Stimulated activated CD8-positive, alpha-beta memory T cell treated with anti-CD3 and anti-CD28 coated beads, Interleukin-7, amount 100 ng/mL, for 4 hours (primary cell): ENCODE measurements around the gene HYAL3.
"Not testable (repeated sequence)": the region's sequence is repeated elsewhere in the genome, so short reads cannot be mapped to it uniquely, and the experiment has no call there.

ENCODE experiments used
- DNase-seq, 2 donors: peaks; one replicate each; pipeline ENCODE4 v3.0.0-alpha.2; 2020; ENCODE audit warnings: low read depth in 2 of 2

HYAL3 gene

DNA sequence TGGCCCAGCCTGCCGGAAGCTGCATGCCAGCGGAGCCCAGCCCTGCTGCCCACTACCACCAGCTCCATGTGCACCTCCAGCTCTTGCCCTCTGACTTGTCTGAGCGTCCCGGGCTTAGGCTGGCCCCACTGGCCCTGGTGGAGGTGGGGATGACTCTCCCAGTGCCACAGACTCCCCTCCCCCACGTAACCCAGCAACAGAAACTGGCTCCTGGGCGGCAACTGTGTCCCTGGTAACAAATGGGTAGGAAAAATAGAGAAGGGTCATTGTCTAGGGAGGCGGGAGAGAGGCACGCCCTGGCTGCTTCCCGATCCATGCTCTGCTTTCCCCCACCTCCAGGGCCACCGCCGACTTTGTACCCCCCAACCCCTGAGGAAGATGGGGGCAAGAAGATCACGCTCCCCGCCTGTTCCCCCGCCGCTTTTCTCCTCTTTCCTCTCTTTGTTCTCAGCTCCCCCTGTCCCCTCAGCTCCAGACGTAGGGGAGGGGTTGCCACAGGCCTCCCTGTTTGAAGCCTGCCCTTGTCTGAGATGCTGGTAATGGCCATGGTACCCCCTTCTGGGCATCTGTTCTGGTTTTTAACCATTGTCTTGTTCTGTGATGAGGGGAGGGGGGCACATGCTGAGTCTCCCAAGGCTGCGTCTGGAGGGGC, 41.0 kb downstream of the HYAL3 start:
- no peak for DNase-seq

DNA sequence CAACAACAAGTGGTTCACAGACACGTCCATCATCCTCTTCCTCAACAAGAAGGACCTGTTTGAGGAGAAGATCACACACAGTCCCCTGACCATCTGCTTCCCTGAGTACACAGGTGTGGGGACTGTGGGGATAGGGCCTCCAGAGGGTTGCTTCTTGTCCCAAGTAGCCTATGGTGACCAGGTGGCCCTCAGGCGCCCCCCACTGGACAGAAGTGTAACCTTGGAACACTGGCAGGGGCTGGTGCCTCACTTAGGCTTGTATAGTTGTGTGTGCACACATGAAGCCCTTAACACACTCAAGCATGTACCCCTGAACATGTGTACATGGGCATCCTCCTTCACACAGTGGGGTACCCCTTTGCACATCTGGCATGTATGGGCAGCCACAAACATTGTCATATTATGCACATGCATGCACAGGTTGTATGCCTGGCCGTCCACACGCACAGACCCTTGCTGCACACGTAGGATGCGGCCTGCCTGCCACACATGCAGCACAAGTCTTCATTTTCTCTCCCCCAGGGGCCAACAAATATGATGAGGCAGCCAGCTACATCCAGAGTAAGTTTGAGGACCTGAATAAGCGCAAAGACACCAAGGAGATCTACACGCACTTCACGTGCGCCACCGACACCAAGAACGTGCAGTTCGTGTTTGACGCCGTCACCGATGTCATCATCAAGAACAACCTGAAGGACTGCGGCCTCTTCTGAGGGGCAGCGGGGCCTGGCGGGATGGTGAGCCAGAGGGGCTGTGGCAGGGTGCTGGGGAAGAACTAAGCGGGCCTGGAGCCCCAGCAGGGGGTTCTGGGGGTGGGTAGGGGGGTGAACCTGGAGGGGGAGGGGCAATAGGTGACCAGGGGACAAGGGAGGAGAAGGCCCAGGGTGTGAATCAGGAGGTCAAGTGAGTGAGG, 42.0 kb downstream of the HYAL3 start:
- no peak for DNase-seq

DNA sequence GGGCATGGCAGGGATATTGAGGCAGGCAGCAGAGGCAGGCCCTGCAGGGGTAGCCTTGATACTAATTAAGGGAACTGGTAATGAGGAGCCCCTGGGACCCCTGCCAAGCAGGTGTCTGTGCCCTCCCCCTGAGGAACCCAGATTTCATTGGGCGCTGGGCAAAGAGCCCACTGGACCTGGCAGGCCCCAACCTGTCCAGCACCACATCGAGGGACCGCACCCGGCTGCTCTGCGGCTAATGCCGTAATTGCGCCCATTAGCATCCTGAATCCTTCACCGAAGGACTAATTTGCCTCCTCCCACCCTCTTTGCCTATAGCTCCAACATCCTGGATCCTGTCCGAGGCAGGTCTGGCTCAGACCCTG, 44.0 kb downstream of the HYAL3 start:
- DNase-seq = no peak

DNA sequence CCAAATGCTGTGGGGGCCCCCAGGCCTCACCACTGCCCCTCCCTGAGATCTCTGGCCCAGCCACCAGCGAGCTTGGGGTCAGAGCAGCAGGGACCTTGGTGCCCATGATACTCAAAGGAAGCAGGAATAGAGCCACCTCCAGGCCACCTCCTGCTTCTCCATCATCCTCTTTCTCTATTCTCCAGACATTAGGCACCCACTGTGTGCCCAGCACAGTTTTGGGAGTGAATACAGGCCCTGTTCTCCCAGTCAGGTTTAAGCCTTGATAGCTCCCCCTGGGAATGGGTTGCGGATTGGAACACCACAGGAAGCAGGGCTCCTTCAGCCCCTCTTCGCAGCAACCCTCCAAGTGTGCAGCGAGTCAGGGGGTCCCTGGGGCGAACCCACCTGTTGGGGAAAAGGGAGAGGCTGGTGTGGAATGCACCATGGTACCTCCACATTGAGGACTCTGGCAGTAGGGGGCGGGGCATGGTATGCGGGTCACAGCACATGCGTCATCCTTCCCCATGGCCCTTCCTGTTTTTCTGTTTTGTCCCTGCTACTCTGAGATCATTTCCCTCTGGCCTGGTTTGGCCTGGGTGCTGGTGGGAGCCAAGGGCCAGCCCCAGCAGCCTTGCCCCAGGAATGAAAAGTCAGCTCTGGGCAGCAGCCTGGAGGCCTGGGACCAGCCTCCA, 44.5 kb downstream of the HYAL3 start:
- DNase-seq = no peak

DNA sequence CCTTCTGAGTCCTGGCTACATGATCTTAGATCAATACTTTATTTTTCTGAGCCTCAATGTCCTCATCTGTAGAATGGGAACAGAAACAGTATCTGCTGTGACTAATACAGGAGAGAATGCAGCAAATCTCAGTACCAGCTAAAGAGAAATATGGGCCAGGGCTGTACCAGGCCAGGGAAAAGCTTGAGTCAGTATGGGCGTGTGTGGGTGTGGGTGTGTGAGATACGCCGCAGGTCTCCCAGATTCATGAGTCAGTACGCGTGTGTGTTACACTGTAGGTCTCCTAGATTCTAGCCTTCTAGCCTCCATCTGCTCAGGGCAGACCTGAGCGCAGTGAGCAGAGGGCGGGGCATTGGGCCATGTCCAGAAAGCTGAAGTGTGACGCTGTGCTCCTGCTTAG, 48.0 kb downstream of the HYAL3 start:
- DNase-seq = peak; percentile 39 to 52

DNA sequence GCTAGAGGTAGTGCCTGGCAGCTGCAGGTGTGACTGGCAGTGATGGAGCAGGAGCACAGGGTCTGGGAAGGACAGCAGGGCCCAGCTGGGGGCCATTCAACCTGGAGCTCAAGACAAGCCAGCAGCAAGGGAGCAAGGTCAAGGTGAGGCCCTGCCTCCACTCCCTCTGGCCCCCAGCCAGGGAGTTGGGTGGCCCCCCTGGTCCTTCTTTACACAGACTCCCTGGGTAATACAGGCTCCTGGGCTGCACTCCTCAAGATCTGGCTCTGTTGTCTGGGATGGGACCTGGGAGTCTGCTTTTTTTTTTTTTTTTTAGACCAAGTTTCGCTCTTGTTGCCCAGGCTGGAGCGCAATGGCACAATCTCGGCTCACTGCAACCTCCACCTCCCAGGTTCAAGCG, 48.7 kb downstream of the HYAL3 start:
- DNase-seq = no peak

DNA sequence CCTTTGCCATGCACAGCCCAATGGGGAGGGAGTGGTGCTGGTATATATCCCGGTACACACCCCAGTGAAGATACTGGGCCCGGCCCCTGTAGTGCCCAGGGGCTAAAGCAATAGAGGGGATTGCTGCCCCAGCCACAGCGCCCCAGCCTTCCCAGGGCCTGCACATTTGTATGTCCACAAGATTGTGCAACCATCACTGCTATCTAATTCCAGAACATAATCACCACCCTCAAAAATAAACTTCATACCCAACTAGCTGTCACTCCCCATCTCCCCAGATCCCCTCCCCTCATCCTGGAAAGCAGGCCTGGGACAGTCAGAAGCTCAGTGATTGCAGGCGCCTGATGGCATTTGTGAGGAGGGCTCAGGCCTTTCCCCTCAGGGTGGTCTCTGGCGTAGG, 49.7 kb downstream of the HYAL3 start:
- DNase-seq = no peak

DNA sequence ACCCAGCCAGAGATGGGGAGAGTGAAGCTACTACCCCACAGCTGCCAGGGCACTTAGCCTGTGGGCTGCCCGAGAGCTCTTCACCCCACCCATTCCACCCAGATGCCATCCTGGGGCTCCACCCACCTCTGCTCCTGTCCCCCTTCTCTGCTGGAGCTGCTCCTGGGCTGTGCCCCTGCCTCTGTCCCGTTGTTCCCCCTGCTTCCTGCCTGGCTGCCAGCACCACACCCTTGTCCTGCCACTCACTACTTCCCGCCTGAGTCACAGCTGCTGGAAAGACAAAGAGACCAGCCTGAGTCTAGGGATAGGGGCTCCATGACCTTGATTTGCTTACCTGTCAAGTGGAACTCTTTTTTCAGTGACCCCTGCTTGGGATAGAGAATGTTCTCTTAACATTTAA, 50.8 kb downstream of the HYAL3 start:
- DNase-seq = no peak

DNA sequence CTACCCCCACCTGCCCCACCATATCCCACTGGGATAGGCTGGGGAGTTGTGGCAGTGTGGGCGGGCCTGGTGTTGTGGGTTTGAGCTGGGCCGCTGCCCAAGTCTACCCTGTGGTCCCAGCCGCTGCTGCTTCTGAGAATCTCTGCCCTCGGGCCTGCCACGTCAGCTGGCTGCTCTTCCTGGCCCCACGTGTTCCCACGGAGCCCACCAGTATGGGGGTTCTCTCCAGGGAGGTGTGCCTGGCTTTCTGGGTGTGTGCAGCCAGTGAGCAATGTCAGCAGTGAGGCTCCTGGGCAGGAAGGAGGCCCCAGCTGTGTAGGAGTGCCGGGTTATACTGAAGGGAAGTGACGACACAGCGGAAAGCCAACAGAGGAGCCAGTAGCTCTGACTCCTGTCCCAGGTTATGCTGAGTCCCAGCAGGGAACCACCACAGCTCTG, 52.7 kb downstream of the HYAL3 start:
- DNase-seq = peak; percentile 79 to 83

DNA sequence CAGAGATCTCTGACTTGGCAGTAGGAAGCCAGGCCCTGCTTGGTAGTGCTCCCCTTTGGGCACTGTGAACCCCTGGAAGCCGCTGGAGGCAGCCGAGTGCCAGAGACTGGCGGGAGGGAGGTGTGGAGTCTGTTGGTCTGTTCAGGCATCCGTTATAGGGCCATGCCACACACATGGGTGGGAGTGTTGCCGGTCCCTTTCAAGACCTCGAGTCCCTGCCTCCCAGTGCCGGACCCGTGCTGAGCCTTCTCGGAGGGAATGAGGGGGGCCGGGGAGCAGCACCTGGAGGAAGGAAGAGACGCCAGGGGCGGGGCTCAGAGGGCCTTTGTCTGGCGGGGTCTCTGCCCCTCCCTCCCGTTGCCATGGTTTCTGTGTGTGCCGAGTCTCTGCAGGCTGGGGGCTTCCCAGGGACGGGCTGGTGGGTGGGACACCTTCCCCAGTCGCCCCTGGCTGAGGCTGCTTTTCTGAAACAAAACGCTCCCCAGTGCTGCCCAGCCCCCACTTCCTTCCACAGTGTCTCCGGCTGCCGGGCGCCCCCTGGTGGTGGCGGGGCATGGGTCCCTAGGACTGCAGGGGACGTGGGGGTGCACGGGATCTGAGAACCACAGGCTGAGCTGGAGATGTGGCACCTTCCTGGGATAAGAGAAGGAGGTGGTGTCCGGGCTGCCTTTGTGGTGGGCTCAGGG, 53.2 kb downstream of the HYAL3 start:
- DNase-seq = peak; percentile 87 to 89

DNA sequence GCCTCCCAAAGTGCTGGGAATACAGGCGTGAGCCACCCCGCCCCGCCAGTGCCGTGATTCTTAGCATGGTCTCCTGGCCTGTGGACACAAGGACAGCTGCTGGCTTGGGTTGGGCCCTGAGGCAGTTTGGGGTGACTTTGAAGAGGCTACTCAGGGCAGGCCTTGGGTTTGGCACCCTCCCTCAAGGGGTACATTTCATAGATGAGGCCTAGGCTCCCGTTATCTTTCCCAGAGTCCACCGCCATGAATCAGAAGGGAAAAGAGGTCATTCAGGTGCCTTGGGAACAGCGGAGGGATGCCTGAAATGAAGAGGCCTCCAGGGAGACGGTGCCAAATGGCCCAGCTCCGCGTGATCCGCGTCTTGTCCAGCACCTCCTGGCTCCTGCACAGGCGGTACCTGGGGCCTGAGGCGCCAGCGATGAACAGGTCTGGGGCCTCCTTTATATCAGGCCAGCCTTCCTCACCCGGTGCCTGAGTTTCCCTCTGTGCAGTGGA, 53.9 kb downstream of the HYAL3 start:
- DNase-seq = no peak

DNA sequence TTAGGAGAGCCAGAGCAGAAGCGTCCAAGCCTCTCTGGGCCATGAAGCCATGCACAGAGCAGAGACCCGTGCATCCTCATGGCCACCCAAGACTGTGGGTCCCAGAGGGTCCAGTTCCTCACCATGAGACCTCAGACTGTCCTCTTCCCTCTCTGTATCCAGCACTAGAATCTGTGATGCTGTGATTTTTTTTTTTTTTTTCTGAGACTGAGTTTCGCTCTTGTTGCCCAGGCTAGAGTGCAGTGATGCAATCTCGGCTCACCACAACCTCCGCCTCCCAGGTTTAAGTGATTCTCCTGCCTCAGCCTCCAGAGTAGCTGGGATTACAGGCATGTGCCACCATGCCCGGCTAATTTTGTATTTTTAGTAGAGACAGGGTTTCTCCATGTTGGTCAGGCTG, 54.4 kb downstream of the HYAL3 start:
- DNase-seq = not testable (repeated sequence)

DNA sequence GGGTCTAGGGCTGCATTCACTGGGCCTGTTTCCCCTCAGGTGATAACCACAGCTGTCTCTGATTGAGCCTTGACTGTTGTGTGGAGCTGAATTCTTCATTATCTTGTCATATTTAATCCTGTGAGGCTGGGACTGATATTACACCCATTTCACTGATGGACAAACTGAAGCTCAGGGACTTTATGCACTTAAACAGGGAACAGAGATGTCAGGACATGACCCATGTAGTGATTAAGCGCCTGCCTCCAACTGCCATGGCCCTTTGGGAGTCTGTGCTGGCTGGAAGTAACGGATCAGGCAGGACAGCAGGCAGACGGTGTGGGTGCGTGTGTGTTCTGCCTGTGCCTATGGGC, 55.7 kb downstream of the HYAL3 start:
- DNase-seq = no peak

DNA sequence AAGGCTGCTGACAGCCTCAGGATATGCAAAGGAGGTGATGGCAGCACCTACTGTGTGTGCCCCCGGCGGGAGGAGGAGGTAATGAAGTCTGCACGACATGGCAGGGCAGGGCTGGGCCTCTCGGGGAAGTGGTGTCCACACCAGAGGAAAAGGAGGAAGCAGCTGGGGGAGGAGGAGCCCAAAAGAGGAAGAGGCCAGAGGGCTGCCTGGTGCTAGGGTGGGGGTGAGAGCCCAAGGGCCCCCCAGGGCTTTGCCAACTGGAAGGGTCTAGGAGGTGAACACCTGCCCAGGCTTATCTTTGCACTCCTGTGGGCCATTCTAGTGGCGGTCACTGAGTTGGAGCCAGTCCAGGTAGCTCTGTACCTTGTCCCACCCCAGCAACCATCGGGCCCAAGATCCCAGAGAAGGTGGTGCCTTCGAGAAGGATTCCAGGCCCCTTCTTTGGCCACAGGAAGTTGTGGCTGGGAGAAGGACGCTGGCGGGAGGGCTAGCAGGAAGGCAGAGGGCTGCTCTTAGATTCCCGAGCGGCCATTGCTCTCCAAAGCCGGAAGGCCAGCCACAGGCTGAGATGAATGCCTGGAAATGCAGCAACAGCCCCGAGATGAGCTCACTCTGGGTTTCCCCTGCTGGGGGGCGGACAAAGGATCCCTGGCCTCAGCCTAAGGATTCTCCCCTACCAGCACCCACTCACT, 56.2 kb downstream of the HYAL3 start:
- DNase-seq = peak; percentile 4 to 30
